ENCODE measurements around the gene DSCAM. TPM values are rescaled to one million over a fixed set of nuclear protein-coding genes. Genes with fewer than 3 reads are reported as not detected.

The DSCAM gene
- total RNA-seq, 1 experiment from 2014 or later, result 0.33 TPM

DNA sequence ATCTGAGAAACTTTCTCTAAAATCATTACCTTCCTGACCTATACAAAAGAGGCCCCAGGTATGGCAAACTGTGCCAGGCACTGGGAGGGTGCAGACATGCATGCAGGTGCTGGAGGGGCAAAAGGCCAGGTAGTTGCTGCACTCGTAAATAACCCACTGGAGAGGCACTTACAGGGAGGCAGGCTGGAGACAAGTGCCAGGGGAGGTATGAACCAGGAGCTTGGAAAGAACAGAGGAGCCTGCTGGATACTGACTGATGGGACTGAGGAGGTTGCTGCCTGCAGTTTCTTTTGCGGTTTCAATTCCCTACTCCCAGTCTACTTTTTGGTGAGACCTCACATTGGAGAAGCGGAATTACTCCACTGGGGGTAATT, 113.9 kb downstream of the DSCAM start:
- no peak for DNase-seq (ENCODE audit: unreplicated experiment)
- peaks cover under 1% of the 10 kb centered on the region for H3K9me3 Mint-ChIP-seq (ENCODE audit: unreplicated experiment)
- no peaks in the 10 kb centered on the region for H3K36me3 Mint-ChIP-seq (ENCODE audit: insufficient read depth, unreplicated experiment)
- BruUV-seq (replicated peaks), result no TSS peak
- H3K4me3 Mint-ChIP-seq (ENCODE audit: unreplicated experiment), result no peak overlapping the region
- no peaks in the 10 kb centered on the region for H3K27me3 Mint-ChIP-seq (ENCODE audit: insufficient read depth, unreplicated experiment)
- intact Hi-C loops (cut with micrococcal nuclease), result no loop called here
- CTCF ChIA-PET, result interaction anchor here (0.7 kb wide), 1 partner anchor 199 kb away, joined by 3 read pairs; no protein-coding TSS in a partner anchor
- no peak overlapping the region for H3K27ac Mint-ChIP-seq (ENCODE audit: low read depth, unreplicated experiment)
- TF ChIP-seq, protein P1, sequence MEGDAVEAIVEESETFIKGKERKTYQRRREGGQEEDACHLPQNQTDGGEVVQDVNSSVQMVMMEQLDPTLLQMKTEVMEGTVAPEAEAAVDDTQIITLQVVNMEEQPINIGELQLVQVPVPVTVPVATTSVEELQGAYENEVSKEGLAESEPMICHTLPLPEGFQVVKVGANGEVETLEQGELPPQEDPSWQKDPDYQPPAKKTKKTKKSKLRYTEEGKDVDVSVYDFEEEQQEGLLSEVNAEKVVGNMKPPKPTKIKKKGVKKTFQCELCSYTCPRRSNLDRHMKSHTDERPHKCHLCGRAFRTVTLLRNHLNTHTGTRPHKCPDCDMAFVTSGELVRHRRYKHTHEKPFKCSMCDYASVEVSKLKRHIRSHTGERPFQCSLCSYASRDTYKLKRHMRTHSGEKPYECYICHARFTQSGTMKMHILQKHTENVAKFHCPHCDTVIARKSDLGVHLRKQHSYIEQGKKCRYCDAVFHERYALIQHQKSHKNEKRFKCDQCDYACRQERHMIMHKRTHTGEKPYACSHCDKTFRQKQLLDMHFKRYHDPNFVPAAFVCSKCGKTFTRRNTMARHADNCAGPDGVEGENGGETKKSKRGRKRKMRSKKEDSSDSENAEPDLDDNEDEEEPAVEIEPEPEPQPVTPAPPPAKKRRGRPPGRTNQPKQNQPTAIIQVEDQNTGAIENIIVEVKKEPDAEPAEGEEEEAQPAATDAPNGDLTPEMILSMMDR (IDR thresholded peaks at IDR 0.05; ENCODE audit: unreplicated experiment), result no peak
- POLR2A ChIA-PET, result no interaction called here
- no peaks in the 10 kb centered on the region for H3K4me1 Mint-ChIP-seq (ENCODE audit: insufficient read depth, unreplicated experiment)

DNA sequence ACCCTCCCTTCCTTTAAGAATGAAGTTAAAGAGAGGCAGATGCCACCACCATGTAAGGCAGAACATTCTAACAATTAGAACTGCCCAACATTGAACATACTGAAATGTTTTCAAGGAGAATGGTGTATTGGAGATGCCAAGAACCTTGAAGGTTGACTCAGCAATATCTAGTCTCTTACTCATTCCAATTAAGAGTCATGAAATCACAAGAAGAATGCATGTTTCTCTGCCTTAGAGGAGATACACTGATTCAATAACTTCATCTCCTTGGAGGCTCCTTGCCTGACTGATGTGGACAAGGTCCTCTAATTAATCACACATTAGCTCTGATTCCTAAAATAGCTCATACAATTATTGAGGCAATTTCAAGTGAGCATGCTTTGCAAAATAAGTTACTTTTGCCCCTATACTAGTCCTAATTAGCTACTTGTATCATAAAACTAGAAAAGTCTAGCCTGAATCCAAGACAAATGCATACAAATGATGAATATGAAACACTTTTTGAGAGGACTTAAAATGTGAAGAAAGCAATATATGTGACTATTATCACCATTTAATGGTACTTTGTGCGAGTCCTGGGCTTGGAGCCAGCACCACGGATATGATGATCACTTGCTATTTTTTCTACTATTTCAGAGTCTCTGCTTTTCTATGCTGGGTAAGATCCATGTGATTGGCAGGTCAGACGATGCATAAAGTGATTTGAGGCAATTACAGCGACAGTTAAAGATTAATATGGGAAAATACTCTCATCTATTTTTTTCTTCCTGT, 114.5 kb downstream of the DSCAM start:
- ChIA-PET POLR2A (no interaction called here), CTCF (interaction anchor here (0.6 to 0.7 kb wide), 2 partner anchors 199 to 376 kb away, joined by 3 to 4 read pairs; no protein-coding TSS in a partner anchor)
- DNase-seq (ENCODE audit: unreplicated experiment), result no peak
- Mint-ChIP-seq H3K27ac (ENCODE audit: low read depth, unreplicated experiment) (no peak overlapping the region), H3K36me3 (ENCODE audit: insufficient read depth, unreplicated experiment) (no peaks in the 10 kb centered on the region), H3K9me3 (ENCODE audit: unreplicated experiment) (peaks cover 7% of the 10 kb centered on the region), H3K4me3 (ENCODE audit: unreplicated experiment) (no peak overlapping the region), H3K4me1 (ENCODE audit: insufficient read depth, unreplicated experiment) (no peaks in the 10 kb centered on the region), H3K27me3 (ENCODE audit: insufficient read depth, unreplicated experiment) (no peaks in the 10 kb centered on the region)
- intact Hi-C loops (cut with micrococcal nuclease), result no loop called here
- no TSS peak for BruUV-seq (replicated peaks)
- TF ChIP-seq, protein P1 (IDR thresholded peaks at IDR 0.05; ENCODE audit: unreplicated experiment), result no peak

DNA sequence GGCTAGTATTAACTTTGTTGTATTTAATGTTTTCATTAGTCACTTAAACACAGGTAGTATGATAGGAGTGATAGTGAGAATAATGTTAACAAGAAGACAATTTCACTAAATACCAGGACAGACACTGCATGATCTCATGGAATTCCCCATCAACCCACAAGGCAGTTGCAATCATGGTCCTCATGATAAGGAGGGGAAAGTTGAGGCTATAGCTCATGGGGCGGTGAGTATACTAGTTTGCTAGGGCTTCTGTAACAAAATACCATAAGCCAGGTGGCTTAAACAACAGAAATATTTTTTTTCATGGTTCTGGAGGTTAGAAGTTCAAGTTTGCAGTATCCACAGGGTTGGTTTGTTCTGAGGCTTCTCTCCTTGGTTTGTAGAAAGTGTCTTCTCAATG, 115.8 kb downstream of the DSCAM start:
- Mint-ChIP-seq H3K27ac (ENCODE audit: low read depth, unreplicated experiment) (no peak overlapping the region), H3K4me3 (ENCODE audit: unreplicated experiment) (no peak overlapping the region), H3K4me1 (ENCODE audit: insufficient read depth, unreplicated experiment) (no peaks in the 10 kb centered on the region), H3K27me3 (ENCODE audit: insufficient read depth, unreplicated experiment) (no peaks in the 10 kb centered on the region), H3K9me3 (ENCODE audit: unreplicated experiment) (peaks cover 13% of the 10 kb centered on the region), H3K36me3 (ENCODE audit: insufficient read depth, unreplicated experiment) (no peaks in the 10 kb centered on the region)
- ChIA-PET CTCF (interaction anchor here (0.6 kb wide), 1 partner anchor 151 kb away, joined by 4 read pairs; no protein-coding TSS in a partner anchor), POLR2A (no interaction called here)
- TF ChIP-seq, protein P1 (IDR thresholded peaks at IDR 0.05; ENCODE audit: unreplicated experiment), result no peak
- DNase-seq (ENCODE audit: unreplicated experiment), result no peak
- BruUV-seq (replicated peaks), result no TSS peak
- intact Hi-C loops (cut with micrococcal nuclease), result no loop called here

DNA sequence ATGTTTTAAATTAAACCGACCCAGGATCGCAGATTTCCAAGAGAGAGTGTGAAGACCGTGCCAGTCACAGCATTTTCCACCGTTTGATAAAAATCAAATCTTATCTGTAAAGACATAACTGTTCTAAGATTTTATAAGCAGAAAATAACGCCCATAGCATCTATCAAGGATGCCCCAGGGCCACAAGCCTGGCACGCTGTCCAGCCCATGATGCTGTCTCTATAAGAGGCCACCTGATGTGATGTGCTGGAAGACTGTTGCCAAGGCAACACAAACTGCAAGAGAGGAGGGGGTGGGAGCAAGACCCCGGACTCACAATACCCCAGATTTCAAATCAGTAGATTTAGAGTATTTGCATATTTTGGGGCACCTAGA, 116.5 kb downstream of the DSCAM start:
- Mint-ChIP-seq H3K4me3 (ENCODE audit: unreplicated experiment) (no peak overlapping the region), H3K27me3 (ENCODE audit: insufficient read depth, unreplicated experiment) (no peaks in the 10 kb centered on the region), H3K27ac (ENCODE audit: low read depth, unreplicated experiment) (no peak overlapping the region), H3K36me3 (ENCODE audit: insufficient read depth, unreplicated experiment) (no peaks in the 10 kb centered on the region), H3K9me3 (ENCODE audit: unreplicated experiment) (peaks cover 13% of the 10 kb centered on the region), H3K4me1 (ENCODE audit: insufficient read depth, unreplicated experiment) (no peaks in the 10 kb centered on the region)
- no peak for DNase-seq (ENCODE audit: unreplicated experiment)
- CTCF ChIA-PET, result no interaction called here
- TF ChIP-seq, protein P1 (IDR thresholded peaks at IDR 0.05; ENCODE audit: unreplicated experiment), result no peak
- POLR2A ChIA-PET, result no interaction called here
- intact Hi-C loops (cut with micrococcal nuclease), result no loop called here
- BruUV-seq (replicated peaks), result no TSS peak

All from MCF 10A (cell line).